Measurements from ENCODE around the gene TFDP2. TPM values are rescaled to one million over a fixed set of nuclear protein-coding genes. Genes with fewer than 3 reads are reported as not detected.

The TFDP2 gene
- total RNA-seq, 1 experiment from 2014 or later = 55.4 TPM

- Histone ChIP-seq H3K27ac (ENCODE audit: low read depth, low read length) (no peak overlapping the region), H2AFZ (ENCODE audit: low read depth, low read length, poor library complexity, severe bottlenecking) (no peak overlapping the region), H3K9ac (ENCODE audit: low read length) (no peak overlapping the region), H3K79me2 (ENCODE audit: insufficient read depth, low read length) (no peaks in the 10 kb centered on the region), H3K36me3 (ENCODE audit: control insufficient read depth in 1 of 2, insufficient read depth in 2 of 2, low read length in 2 of 2) (no peaks in the 10 kb centered on the region), H3K27me3 (ENCODE audit: insufficient read depth, low read length) (no peaks in the 10 kb centered on the region), H3K9me3 (ENCODE audit: control insufficient read depth in 1 of 2, insufficient read depth in 1 of 2, low read depth in 1 of 2, low read length in 2 of 2) (no peaks in the 10 kb centered on the region), H3K4me1 (ENCODE audit: control insufficient read depth in 1 of 2, insufficient read depth in 2 of 2, low read length in 2 of 2) (no peaks in the 10 kb centered on the region), H3K4me2 (ENCODE audit: low read length) (no peak overlapping the region), H4K20me1 (ENCODE audit: insufficient read depth) (no peaks in the 10 kb centered on the region), H3K9me2 (ENCODE audit: insufficient read depth) (no peaks in the 10 kb centered on the region), H3K4me3 (replicated peaks in 1 of 2; ENCODE audit: low read depth in 1 of 2, low read length in 2 of 2) (no peak overlapping the region)
- POLR2A ChIA-PET = no interaction called here
- DNase-seq (ENCODE audit: low read depth, low spot score) (no peak), ATAC-seq (no peak)
- CTCF ChIA-PET = no interaction called here
- RAD21 ChIA-PET (ENCODE audit: low non-redundant PET in 1 of 2, low total read pairs in 2 of 2, uncharacterized antibody in 2 of 2, unreplicated experiment in 2 of 2) = no interaction called here
- TF ChIP-seq CBX3 (IDR thresholded peaks at IDR 0.05; ENCODE audit: low read depth) = no peak
- no peak for TF ChIP-seq YY1 (IDR thresholded peaks at IDR 0.05; ENCODE audit: extremely low read depth, insufficient replicate concordance, low read depth, low read length)
- no peak for TF ChIP-seq EZH2 (IDR thresholded peaks at IDR 0.05)
- no peak for TF ChIP-seq REST (IDR thresholded peaks at IDR 0.05; ENCODE audit: low read depth)
- TF ChIP-seq ZFX (IDR thresholded peaks at IDR 0.05) = no peak
- no peak for TF ChIP-seq TCF7L2 (IDR thresholded peaks at IDR 0.05; ENCODE audit: borderline replicate concordance, extremely low read depth, insufficient read depth, insufficient read length)
- no peak for TF ChIP-seq ATF3 (IDR thresholded peaks at IDR 0.05)
- TF ChIP-seq RAD21 (IDR thresholded peaks at IDR 0.05; ENCODE audit: low read depth) = no peak
- TF ChIP-seq ZNF274 (IDR thresholded peaks at IDR 0.05; ENCODE audit: low read depth, low read length) = no peak
- no peak for TF ChIP-seq MAX (IDR thresholded peaks at IDR 0.05)
- no peak for TF ChIP-seq SP1 (IDR thresholded peaks at IDR 0.05; ENCODE audit: low read depth)
- no peak for TF ChIP-seq FOSL1 (IDR thresholded peaks at IDR 0.05; ENCODE audit: low read depth)
- TF ChIP-seq EZH2phosphoT487 (IDR thresholded peaks at IDR 0.05; ENCODE audit: borderline replicate concordance) = no peak
- no peak for TF ChIP-seq CTCF (IDR thresholded peaks at IDR 0.05 in 2 of 3, conservative IDR thresholded peaks at IDR 0.05 in 1 of 3; ENCODE audit: borderline replicate concordance in 1 of 3, insufficient read depth in 1 of 3, low read depth in 2 of 3, low read length in 2 of 3)
- no peak for TF ChIP-seq JUND (IDR thresholded peaks at IDR 0.05)
- BruUV-seq (replicated peaks) = no TSS peak
- intact Hi-C loops (cut with micrococcal nuclease) = no loop called here
Observed at GRCh38 chr3:142065344-142065743, 84.0 kb downstream of the TFDP2 start.

Measured in HCT116 (cell line).